ENCODE data around the gene DIAPH2.

The DIAPH2 gene

GRCh38 chrX:97126020-97126419 is 441.4 kb downstream of the DIAPH2 start:
- CTCF ChIA-PET: no interaction called here
- DNase-seq (ENCODE audit: low spot score): no peak
- H3K27ac ChIP-seq: no peak overlapping the region
- POLR2A ChIA-PET (ENCODE audit: low non-redundant PET): no interaction called here
- TF ChIP-seq, protein P1, sequence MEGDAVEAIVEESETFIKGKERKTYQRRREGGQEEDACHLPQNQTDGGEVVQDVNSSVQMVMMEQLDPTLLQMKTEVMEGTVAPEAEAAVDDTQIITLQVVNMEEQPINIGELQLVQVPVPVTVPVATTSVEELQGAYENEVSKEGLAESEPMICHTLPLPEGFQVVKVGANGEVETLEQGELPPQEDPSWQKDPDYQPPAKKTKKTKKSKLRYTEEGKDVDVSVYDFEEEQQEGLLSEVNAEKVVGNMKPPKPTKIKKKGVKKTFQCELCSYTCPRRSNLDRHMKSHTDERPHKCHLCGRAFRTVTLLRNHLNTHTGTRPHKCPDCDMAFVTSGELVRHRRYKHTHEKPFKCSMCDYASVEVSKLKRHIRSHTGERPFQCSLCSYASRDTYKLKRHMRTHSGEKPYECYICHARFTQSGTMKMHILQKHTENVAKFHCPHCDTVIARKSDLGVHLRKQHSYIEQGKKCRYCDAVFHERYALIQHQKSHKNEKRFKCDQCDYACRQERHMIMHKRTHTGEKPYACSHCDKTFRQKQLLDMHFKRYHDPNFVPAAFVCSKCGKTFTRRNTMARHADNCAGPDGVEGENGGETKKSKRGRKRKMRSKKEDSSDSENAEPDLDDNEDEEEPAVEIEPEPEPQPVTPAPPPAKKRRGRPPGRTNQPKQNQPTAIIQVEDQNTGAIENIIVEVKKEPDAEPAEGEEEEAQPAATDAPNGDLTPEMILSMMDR (conservative IDR thresholded peaks at IDR 0.05; ENCODE audit: low read depth): no peak

DNA sequence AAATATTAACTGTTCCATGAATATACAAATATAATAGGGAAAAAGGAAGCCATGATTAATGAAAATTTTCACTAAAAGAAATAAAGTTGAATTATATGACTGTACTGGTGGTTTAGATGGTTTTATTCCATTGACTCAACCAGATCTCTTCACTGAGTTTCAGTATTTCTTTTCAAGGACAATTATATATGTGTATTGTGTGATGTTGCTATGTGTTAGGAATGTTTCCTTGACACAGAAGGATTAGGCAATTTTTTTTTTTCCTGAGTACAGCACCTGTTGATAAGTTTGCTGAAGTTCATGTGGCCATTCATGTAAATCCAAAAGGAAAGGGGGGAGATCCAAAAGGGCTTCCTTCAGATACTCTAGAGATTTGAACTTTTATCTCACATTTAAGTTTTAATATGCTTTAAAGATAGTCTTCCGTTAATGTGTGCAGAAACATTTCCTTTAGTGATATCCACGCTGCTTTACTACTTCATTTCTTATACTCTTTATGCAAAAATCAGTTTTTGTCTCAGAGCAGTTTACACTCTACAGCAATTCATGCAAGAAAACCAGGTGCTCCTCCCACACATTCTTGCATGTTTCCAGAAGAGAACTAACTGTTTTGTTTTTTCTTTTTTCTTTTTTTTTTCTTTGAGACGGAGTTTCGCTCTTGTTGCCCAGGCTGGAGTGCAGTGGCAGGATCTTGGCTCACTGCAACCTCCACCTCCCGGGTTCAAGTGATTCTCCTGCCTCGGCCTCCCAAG is 448.2 kb downstream of the DIAPH2 start:
- CTCF ChIA-PET: no interaction called here
- DNase-seq (ENCODE audit: low spot score): no peak
- POLR2A ChIA-PET (ENCODE audit: low non-redundant PET): no interaction called here
- H3K27ac ChIP-seq: no peak overlapping the region
- TF ChIP-seq, protein P1 (conservative IDR thresholded peaks at IDR 0.05; ENCODE audit: low read depth): no peak

- POLR2A ChIA-PET (ENCODE audit: low non-redundant PET): no interaction called here
- no peak overlapping the region for H3K27ac ChIP-seq
- TF ChIP-seq, protein P1 (conservative IDR thresholded peaks at IDR 0.05; ENCODE audit: low read depth): no peak
- no peak for DNase-seq (ENCODE audit: low spot score)
- CTCF ChIA-PET: no interaction called here
These were observed 461.3 kb downstream of the DIAPH2 start for GRCh38 chrX:97145934-97146333.

GRCh38 chrX:97155816-97156215 is 471.2 kb downstream of the DIAPH2 start:
- ChIA-PET POLR2A (ENCODE audit: low non-redundant PET) (no interaction called here), CTCF (no interaction called here)
- TF ChIP-seq, protein P1 (conservative IDR thresholded peaks at IDR 0.05; ENCODE audit: low read depth): no peak
- DNase-seq (ENCODE audit: low spot score): no peak
- H3K27ac ChIP-seq: no peak overlapping the region

- DNase-seq (ENCODE audit: low spot score): no peak
- TF ChIP-seq, protein P1 (conservative IDR thresholded peaks at IDR 0.05; ENCODE audit: low read depth): no peak
- POLR2A ChIA-PET (ENCODE audit: low non-redundant PET): no interaction called here
- CTCF ChIA-PET: no interaction called here
- H3K27ac ChIP-seq: no peak overlapping the region
These were observed 473.6 kb downstream of the DIAPH2 start for GRCh38 chrX:97158269-97158668.

GRCh38 chrX:97159916-97160800 is 475.5 kb downstream of the DIAPH2 start:
- POLR2A ChIA-PET (ENCODE audit: low non-redundant PET): no interaction called here
- no peak overlapping the region for H3K27ac ChIP-seq
- CTCF ChIA-PET: no interaction called here
- DNase-seq (ENCODE audit: low spot score): no peak
- TF ChIP-seq, protein P1 (conservative IDR thresholded peaks at IDR 0.05; ENCODE audit: low read depth): no peak
